ENCODE data around the gene DNM3. TPM values are rescaled to one million over a fixed set of nuclear protein-coding genes. Genes with fewer than 3 reads are reported as not detected.

DNM3 gene
- total and polyA plus RNA-seq, 2 of the 8 experiments (the other 6 are each of a cell fraction or from before 2014, with no cell fraction given) = 2.0 to 8.5 TPM

- TF ChIP-seq RAD21 (IDR thresholded peaks at IDR 0.05 in 1 of 2, conservative IDR thresholded peaks at IDR 0.05 in 1 of 2; ENCODE audit: low read depth in 2 of 2, low read length in 2 of 2) (peak; percentile 56 to 59), CTCF (IDR thresholded peaks at IDR 0.05; ENCODE audit: control extremely low read depth in 1 of 3, insufficient read depth in 1 of 3, low read depth in 1 of 3, low read length in 3 of 3) (peak in 2 of 3 experiments; percentile 12 to 30; a peak in 2 of 4 replicates), SIN3A (conservative IDR thresholded peaks at IDR 0.05 in 1 of 2, IDR thresholded peaks at IDR 0.05 in 1 of 2; ENCODE audit: low read depth in 1 of 2, low read length in 2 of 2) (no peak)
- Histone ChIP-seq H3K23me2 (ENCODE audit: low read depth, low read length) (no peaks in the 10 kb centered on the region), H2AFZ (ENCODE audit: low read length) (no peak overlapping the region), H3K79me1 (ENCODE audit: low read depth, low read length) (no peaks in the 10 kb centered on the region; the same call in 1 of the 2 replicates), H2BK5ac (ENCODE audit: low read depth, low read length) (no peak overlapping the region), H3K56ac (replicated peaks; ENCODE audit: insufficient read length, low read depth, low read length) (no peak overlapping the region), H3K27ac (ENCODE audit: low read depth, low read length) (no peak overlapping the region), H3K4me1 (replicated peaks in 1 of 4; ENCODE audit: control insufficient read depth in 3 of 4, insufficient read depth in 4 of 4, low read length in 3 of 4) (no peaks in the 10 kb centered on the region), H3K23ac (ENCODE audit: insufficient read length) (no peak overlapping the region), H4K20me1 (replicated peaks in 1 of 2; ENCODE audit: control insufficient read depth in 1 of 2, insufficient read depth in 2 of 2, low read length in 2 of 2) (no peaks in the 10 kb centered on the region), H2BK120ac (replicated peaks; ENCODE audit: low read depth, low read length) (no peak overlapping the region), H3K4me2 (ENCODE audit: insufficient read depth in 1 of 2, low read depth in 2 of 2, low read length in 2 of 2) (no peak overlapping the region), H3K4me3 (ENCODE audit: extremely low read depth in 1 of 4, insufficient read depth in 2 of 4, low read depth in 3 of 4, low read length in 4 of 4) (no peak overlapping the region), H3K27me3 (replicated peaks in 1 of 4; ENCODE audit: control insufficient read depth in 3 of 4, extremely low read depth in 1 of 4, insufficient read depth in 3 of 4, low read length in 3 of 4) (no peaks in the 10 kb centered on the region), H3K4ac (replicated peaks; ENCODE audit: insufficient read length, low read depth, low read length) (no peak overlapping the region), H2BK12ac (ENCODE audit: low read depth, low read length) (no peak overlapping the region), H3K36me3 (ENCODE audit: control insufficient read depth in 2 of 4, insufficient read depth in 4 of 4, low read length in 3 of 4) (no peaks in the 10 kb centered on the region; a peak in 1 of 8 replicates), H3K18ac (ENCODE audit: extremely low read depth, low read length) (no peak overlapping the region), H3K9me3 (ENCODE audit: insufficient read depth in 2 of 2, low read depth in 1 of 2, low read length in 1 of 2) (no peaks in the 10 kb centered on the region), H3K79me2 (ENCODE audit: control insufficient read depth in 1 of 2, insufficient read depth in 2 of 2, low read length in 2 of 2) (no peaks in the 10 kb centered on the region), H2BK20ac (ENCODE audit: low read length) (no peak overlapping the region), H4K91ac (replicated peaks; ENCODE audit: insufficient read length, low read length) (no peak overlapping the region), H4K8ac (ENCODE audit: extremely low read depth, insufficient read depth, low read length) (no peak overlapping the region), H3K9ac (replicated peaks in 1 of 4; ENCODE audit: extremely low read depth in 1 of 4, low read depth in 3 of 4, low read length in 3 of 4) (no peak overlapping the region), H2AK5ac (ENCODE audit: low read depth, low read length) (no peak overlapping the region), H3K14ac (ENCODE audit: insufficient read length) (no peak overlapping the region), H4K5ac (ENCODE audit: insufficient read length, low read depth, low read length) (no peak overlapping the region), H2BK15ac (ENCODE audit: low read length) (no peak overlapping the region)
- DNase-seq (ENCODE audit: low read depth in 1 of 2, low spot score in 2 of 2) (no peak), FAIRE-seq (no peak)
- ChIA-PET POLR2A (ENCODE audit: partially characterized antibody) (no interaction called here), CTCF (ENCODE audit: partially characterized antibody) (interaction anchor here (0.6 to 2.6 kb wide), 10 partner anchors 12 to 677 kb away, joined by 3 to 11 read pairs (median 4); no protein-coding TSS in a partner anchor)
- 96% methylated on average over 2 of the region's 2 CpGs; no CpG with 5 or more reads in 1 of the 2 experiments for WGBS, 2 experiments (ENCODE audit: extremely low coverage in 1 of 2, insufficient coverage in 1 of 2, insufficient read length in 1 of 2, insufficient replicate concordance in 2 of 2, low coverage in 1 of 2, low lambda C conversion rate in 2 of 2, missing lambda C conversion rate in 1 of 2)
These were observed 200.4 kb downstream of the DNM3 start for GRCh38 chr1:172041742-172042141.

All from H1 (cell line).